KOPT-K1 (cell line): ENCODE measurements around the gene FAM161B.
A peak's percentile ranks its signal among the peaks of the same experiment; 100 is the strongest.
"Not testable (repeated sequence)": the region's sequence is repeated elsewhere in the genome, so short reads cannot be mapped to it uniquely, and the experiment has no call there.

ENCODE experiments used
- H3K27ac ChIP-seq: fragments of 200-600 bp; sonication (generic); 2 replicates; pipeline ENCODE4 v1.5.1; 2016; ENCODE audit warnings: antibody characterized with exemption, mild to moderate bottlenecking, low read depth, low read length; ENCODE audit not compliant: poor library complexity, severe bottlenecking
- H3K36me3 ChIP-seq: fragments of 200-600 bp; sonication (generic); 2 replicates; pipeline ENCODE4 v1.5.1; 2017; ENCODE audit warnings: antibody characterized with exemption, mild to moderate bottlenecking, low read length, moderate library complexity; ENCODE audit not compliant: insufficient read depth
- H3K9me3 ChIP-seq: fragments of 200-600 bp; sonication (generic); 2 replicates; pipeline ENCODE4 v1.5.1; 2017; ENCODE audit warnings: antibody characterized with exemption, low read length, mild to moderate bottlenecking; ENCODE audit not compliant: insufficient read depth, poor library complexity, severe bottlenecking

FAM161B gene

GRCh38 chr14:73903028-73903427 is 46.9 kb downstream of the FAM161B start:
- H3K9me3 ChIP-seq, result no peaks in the 10 kb centered on the region
- peaks cover 96% of the 10 kb centered on the region for H3K36me3 ChIP-seq
- H3K27ac ChIP-seq, result no peak overlapping the region

- no peak overlapping the region for H3K27ac ChIP-seq
- H3K36me3 ChIP-seq, result peaks cover 94% of the 10 kb centered on the region
- no peaks in the 10 kb centered on the region for H3K9me3 ChIP-seq
Observed at GRCh38 chr14:73896521-73896920, 53.4 kb downstream of the FAM161B start.

DNA sequence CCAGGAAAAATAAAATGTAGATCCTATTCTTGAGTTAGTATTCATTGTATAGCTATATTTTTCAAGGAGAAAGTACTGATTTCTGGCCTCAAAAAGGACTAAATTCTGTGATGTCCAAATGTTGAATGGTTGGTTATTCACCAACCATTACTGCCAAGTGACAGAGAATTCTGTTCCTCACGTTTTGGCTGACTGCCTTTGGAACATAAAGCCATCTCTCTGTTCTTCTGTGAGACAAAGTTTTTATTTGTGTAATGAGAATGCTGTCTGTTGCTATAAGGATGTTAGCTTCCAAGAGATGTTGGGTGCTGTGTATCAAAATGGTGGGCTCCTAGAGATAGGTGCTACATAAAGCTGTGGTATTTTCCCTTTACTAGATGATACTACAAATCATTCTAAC is 54.0 kb downstream of the FAM161B start:
- peaks cover 89% of the 10 kb centered on the region for H3K36me3 ChIP-seq
- no peak overlapping the region for H3K27ac ChIP-seq
- H3K9me3 ChIP-seq, result no peaks in the 10 kb centered on the region

DNA sequence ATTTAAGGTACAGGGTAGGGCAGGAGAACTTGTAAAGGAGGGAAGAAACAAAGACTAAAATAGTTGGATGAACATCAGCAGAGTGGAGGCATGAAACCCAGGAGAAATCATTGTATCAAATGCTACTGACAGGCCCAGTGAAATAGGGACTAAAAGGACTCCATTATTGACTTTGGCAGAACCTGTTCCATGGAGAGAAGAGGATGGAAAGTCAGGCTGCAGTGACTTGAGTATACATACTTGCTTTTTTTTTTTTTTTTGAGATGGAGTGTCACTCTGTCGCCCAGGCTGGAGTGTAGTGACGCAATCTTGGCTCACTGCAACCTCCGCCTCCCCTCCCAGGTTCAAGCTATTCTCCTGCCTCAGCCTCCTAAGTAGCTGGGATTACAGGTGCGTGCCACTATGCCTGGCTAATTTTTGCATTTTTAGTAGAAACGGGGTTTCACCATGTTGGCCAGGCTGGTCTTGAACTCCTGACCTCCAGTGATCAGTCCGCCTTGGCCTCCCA is 55.7 kb downstream of the FAM161B start:
- H3K27ac ChIP-seq, H3K9me3 ChIP-seq: not testable (repeated sequence)
- H3K36me3 ChIP-seq, result peaks cover 72% of the 10 kb centered on the region

- Histone ChIP-seq H3K9me3 (no peaks in the 10 kb centered on the region), H3K27ac (no peak overlapping the region)
Observed at GRCh38 chr14:73889376-73889775, 60.5 kb downstream of the FAM161B start.

DNA sequence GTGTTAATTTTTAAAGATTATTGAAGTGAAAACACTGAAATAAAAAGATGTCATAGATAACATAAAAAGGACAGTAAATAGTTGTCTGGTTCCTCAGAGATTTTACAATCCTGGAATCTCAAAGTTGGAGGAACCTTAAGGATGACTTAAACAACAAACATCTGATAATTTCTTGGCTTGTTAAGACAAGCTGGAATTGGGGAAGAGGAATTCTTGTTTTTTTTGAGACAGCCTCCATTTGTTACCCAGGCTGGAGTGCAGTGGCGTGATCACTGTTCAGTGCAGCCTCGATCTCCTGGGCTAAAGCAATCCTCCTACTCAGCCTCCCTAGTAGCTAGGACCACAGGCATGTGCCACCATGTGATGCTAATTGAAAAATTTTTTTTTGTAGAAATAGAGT is 60.9 kb downstream of the FAM161B start:
- Histone ChIP-seq H3K27ac (no peak overlapping the region), H3K36me3 (peaks cover 19% of the 10 kb centered on the region), H3K9me3 (no peaks in the 10 kb centered on the region)

More at GRCh38 chr14:73889376-73889775, 60.5 kb downstream of the FAM161B start:
- H3K36me3 ChIP-seq, result peaks cover 23% of the 10 kb centered on the region

GRCh38 chr14:73888460-73888725 is 61.5 kb downstream of the FAM161B start:
- no peak overlapping the region for H3K27ac ChIP-seq
- H3K36me3 ChIP-seq, result peaks cover 13% of the 10 kb centered on the region
- H3K9me3 ChIP-seq, result no peaks in the 10 kb centered on the region

DNA sequence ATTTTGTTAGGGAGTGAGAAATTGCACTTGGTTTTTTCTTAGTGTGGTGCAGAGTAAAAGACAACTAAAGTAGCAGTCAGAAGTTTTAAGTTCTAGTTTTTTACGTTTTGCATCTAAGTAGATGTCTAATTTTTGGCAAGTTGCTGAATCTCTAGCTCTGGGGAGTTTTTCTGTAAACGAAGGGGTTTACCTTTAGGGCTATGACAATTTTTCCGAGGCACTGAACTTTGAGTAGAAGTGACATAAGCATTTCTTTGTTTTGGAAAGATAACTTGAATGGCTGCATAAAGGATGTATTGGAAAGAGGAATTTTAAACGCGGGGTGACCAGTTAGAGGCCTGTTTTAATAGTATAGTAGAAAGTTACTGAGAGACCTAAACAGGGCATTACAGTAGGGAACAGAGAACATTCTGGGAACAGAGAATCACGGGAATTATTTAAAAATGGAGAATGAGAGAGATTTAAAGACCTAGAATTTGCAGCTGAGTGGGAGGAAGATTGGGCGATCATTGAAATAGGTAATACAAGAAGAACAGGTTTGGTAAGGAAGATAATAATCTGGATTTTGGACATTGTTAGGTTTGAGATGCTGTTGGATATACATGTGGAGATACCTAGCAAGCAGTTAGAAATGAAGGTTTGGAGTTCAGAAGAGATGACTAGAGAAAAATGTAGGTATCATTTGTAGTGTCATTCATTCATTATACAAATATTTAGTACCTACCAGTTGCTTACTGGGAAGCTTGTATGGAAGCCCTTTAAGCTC is 62.0 kb downstream of the FAM161B start:
- no peaks in the 10 kb centered on the region for H3K9me3 ChIP-seq
- H3K27ac ChIP-seq, result peak overlapping the region; percentile 76
- H3K36me3 ChIP-seq, result peaks cover 8% of the 10 kb centered on the region

GRCh38 chr14:73887318-73887616 is 62.6 kb downstream of the FAM161B start:
- peak overlapping the region; percentile 76 for H3K27ac ChIP-seq

DNA sequence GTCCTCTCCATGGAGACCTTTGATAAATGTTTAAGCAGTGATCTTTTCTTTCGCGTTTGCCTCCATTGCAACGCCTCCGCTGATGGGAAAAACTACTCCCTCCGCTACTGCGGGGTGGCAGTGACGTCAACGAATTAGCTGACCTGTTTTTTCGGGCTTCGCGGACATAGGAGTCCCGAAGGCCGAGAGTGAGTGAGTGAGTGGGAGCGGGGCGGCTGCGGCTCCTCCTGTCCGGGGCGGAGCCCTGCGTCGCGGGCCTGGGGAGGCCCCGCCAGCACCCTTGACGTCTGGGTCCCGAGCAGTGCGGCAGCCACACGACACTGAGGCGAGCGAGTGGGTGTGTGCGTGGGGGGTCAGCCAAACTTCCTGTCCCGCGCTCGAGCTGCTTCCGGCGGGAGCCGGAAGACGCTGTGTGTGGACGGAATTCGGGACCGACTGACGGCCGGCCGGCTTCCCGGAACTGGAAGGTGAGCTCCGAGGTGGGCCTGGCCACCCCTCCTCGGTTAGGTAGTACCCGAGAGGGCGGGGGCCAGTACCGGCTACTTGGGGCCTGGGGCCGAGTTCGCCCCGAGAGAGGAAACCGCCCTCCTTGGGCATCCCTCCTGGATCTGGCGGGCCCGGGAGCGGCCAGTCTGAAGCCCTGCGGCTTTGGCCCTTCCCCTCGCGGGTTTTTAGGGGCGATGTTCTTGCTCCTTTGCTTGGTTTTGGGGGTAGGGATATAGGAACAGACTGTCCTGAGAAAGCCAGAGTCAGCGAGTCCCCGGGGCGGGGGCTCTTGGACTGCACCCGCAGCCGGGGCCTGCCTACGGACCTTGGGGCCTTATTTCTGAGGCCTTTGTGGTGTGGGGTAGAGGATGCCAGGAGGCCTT is 63.2 kb downstream of the FAM161B start, which contains the start of gene ZNF410:
Gene ZNF410 (plus strand): TSS at position 411 of the 869 bp plus-strand sequence. CDS start 5,317 bp downstream, outside the sequence.
- no peaks in the 10 kb centered on the region for H3K9me3 ChIP-seq
- peaks cover under 1% of the 10 kb centered on the region; the same call in 1 of the 2 replicates for H3K36me3 ChIP-seq
- peak within 1 kb of the TSS; percentile 76 for H3K27ac ChIP-seq

More at GRCh38 chr14:73887318-73887616, 62.6 kb downstream of the FAM161B start:
- no peaks in the 10 kb centered on the region for H3K9me3 ChIP-seq
- H3K36me3 ChIP-seq, result peaks cover 4% of the 10 kb centered on the region

GRCh38 chr14:73884438-73885190 is 65.3 kb downstream of the FAM161B start:
- no peaks in the 10 kb centered on the region for H3K36me3 ChIP-seq
- no peak overlapping the region for H3K27ac ChIP-seq
- no peaks in the 10 kb centered on the region for H3K9me3 ChIP-seq
